Measurements from ENCODE around the gene P2RX6. TPM values are rescaled to one million over a fixed set of nuclear protein-coding genes. Genes with fewer than 3 reads are reported as not detected.
"Not testable (repeated sequence)": the region's sequence is repeated elsewhere in the genome, so short reads cannot be mapped to it uniquely, and the experiment has no call there.

Gene P2RX6
- total and polyA plus RNA-seq, 9 of the 15 experiments (the other 6 are each of a cell fraction or from before 2014, with no cell fraction given) = 0.01 to 3.9 (median 1.5) TPM; not detected in 1

DNA sequence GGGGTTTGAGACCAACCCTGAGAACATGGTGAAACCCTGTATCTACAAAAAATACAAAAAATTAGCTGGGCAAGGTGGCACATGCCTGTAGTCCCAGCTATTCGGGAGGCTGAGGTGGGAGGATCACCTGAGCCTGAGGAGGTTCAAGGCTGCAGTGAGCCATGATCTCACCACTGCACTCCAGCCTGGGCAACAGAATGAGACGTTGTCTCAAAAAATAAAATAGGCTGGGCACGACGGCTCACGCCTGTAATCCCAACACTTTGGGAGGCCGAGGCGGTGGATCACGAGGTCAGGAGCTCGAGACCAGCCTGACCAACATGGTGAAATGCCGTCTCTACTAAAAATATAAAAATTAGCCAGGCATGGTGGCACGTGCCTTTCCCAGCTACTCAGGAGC, 49.5 kb downstream of the P2RX6 start:
- H3K79me2 ChIP-seq (ENCODE audit: control insufficient read depth, insufficient read depth, low read length); CTCF ChIA-PET (ENCODE audit: low intra/inter-chr PET ratio); H3K9me3 ChIP-seq (replicated peaks; ENCODE audit: control insufficient read depth, insufficient read depth, low read depth, low read length); in situ Hi-C loops (cut with MboI); H3K4me1 ChIP-seq (replicated peaks in 1 of 2; ENCODE audit: control insufficient read depth in 2 of 2, insufficient read depth in 2 of 2, low read length in 2 of 2); H2AFZ ChIP-seq (ENCODE audit: low read depth, low read length); H3K36me3 ChIP-seq (ENCODE audit: control insufficient read depth, insufficient read depth, low read length); DNase-seq (ENCODE audit: extremely low read depth in 1 of 4, low spot score in 3 of 4); H3K27ac ChIP-seq (ENCODE audit: extremely low read depth, low read depth, low read length); BruUV-seq (replicated peaks); H3K9me1 ChIP-seq (ENCODE audit: control insufficient read depth, insufficient read depth, low read length); FAIRE-seq; H4K20me1 ChIP-seq (replicated peaks; ENCODE audit: control insufficient read depth, insufficient read depth, low read length); H3K4me2 ChIP-seq (ENCODE audit: insufficient read depth, low read length); intact Hi-C loops (cut with micrococcal nuclease); H3K9ac ChIP-seq (ENCODE audit: insufficient read depth in 1 of 2, low read depth in 2 of 2, low read length in 2 of 2); ATAC-seq; H3K4me3 ChIP-seq: not testable (repeated sequence)
- WGBS (ENCODE audit: insufficient coverage, low coverage, missing lambda C conversion rate) = under 1% methylated on average over 11 of the region's 11 CpGs
- H3K27me3 ChIP-seq (ENCODE audit: control insufficient read depth in 2 of 2, insufficient read depth in 2 of 2, low read length in 2 of 2) = peaks cover 56 to 63% of the 10 kb centered on the region in 2 experiments
- POLR2A ChIA-PET = interaction anchor here (0.9 to 5.0 kb wide), 11 partner anchors 10 to 62 kb away, joined by 3 to 51 read pairs (median 7); partner anchors contain the start of gene THAP7
- TF ChIP-seq, protein P1, sequence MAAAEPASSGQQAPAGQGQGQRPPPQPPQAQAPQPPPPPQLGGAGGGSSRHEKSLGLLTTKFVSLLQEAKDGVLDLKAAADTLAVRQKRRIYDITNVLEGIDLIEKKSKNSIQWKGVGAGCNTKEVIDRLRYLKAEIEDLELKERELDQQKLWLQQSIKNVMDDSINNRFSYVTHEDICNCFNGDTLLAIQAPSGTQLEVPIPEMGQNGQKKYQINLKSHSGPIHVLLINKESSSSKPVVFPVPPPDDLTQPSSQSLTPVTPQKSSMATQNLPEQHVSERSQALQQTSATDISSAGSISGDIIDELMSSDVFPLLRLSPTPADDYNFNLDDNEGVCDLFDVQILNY (CRISPR knock-in tag; IDR thresholded peaks at IDR 0.05) = 0 out of 2 replicates have a peak, but pooled peaks have one; percentile 18
- 0 out of 2 replicates have a peak, but pooled peaks have one; percentile 80 for TF ChIP-seq MCM5 (IDR thresholded peaks at IDR 0.05; ENCODE audit: low read depth)
- peak; percentile 77; the same call in 1 of the 2 replicates for TF ChIP-seq MCM3 (IDR thresholded peaks at IDR 0.05)
- TF ChIP-seq, protein P2, sequence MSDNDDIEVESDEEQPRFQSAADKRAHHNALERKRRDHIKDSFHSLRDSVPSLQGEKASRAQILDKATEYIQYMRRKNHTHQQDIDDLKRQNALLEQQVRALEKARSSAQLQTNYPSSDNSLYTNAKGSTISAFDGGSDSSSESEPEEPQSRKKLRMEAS (CRISPR knock-in tag; IDR thresholded peaks at IDR 0.05) = peak; percentile 30; the same call in 1 of the 2 replicates
- 0 out of 2 replicates have a peak, but pooled peaks have one; percentile 2 for TF ChIP-seq ZNF830 (CRISPR knock-in tag; IDR thresholded peaks at IDR 0.05)
- TF ChIP-seq, protein P3, sequence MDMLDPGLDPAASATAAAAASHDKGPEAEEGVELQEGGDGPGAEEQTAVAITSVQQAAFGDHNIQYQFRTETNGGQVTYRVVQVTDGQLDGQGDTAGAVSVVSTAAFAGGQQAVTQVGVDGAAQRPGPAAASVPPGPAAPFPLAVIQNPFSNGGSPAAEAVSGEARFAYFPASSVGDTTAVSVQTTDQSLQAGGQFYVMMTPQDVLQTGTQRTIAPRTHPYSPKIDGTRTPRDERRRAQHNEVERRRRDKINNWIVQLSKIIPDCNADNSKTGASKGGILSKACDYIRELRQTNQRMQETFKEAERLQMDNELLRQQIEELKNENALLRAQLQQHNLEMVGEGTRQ (CRISPR knock-in tag; IDR thresholded peaks at IDR 0.05) = 0 out of 2 replicates have a peak, but pooled peaks have one; percentile 1
- TF ChIP-seq ZNF436 (CRISPR knock-in tag; IDR thresholded peaks at IDR 0.05) = 0 out of 2 replicates have a peak, but pooled peaks have one; percentile 34
- TF ChIP-seq STAG1 (CRISPR knock-in tag; IDR thresholded peaks at IDR 0.05; ENCODE audit: borderline replicate concordance) = peak; percentile 35; the same call in 1 of the 2 replicates
- TF ChIP-seq, protein P4, sequence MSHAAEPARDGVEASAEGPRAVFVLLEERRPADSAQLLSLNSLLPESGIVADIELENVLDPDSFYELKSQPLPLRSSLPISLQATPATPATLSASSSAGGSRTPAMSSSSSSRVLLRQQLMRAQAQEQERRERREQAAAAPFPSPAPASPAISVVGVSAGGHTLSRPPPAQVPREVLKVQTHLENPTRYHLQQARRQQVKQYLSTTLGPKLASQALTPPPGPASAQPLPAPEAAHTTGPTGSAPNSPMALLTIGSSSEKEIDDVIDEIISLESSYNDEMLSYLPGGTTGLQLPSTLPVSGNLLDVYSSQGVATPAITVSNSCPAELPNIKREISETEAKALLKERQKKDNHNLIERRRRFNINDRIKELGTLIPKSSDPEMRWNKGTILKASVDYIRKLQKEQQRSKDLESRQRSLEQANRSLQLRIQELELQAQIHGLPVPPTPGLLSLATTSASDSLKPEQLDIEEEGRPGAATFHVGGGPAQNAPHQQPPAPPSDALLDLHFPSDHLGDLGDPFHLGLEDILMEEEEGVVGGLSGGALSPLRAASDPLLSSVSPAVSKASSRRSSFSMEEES (CRISPR knock-in tag; IDR thresholded peaks at IDR 0.05) = peak; percentile 18
- TF ChIP-seq MCM7 (IDR thresholded peaks at IDR 0.05) = peak; percentile 22 to 78; a peak in 1 of 4 replicates
- 0 out of 2 replicates have a peak, but pooled peaks have one; percentile 21 for TF ChIP-seq MTF1 (CRISPR knock-in tag; IDR thresholded peaks at IDR 0.05; ENCODE audit: borderline replicate concordance)
- TF ChIP-seq ZNF408 (CRISPR knock-in tag; IDR thresholded peaks at IDR 0.05; ENCODE audit: low read depth) = 0 out of 2 replicates have a peak, but pooled peaks have one; percentile 69

Data from K562 (cell line).